Measurements from ENCODE around the gene BAHCC1. TPM values are rescaled to one million over a fixed set of nuclear protein-coding genes. Genes with fewer than 3 reads are reported as not detected.

BAHCC1 gene
- total and polyA plus RNA-seq, 9 of the 15 experiments (the other 6 are each of a cell fraction or from before 2014, with no cell fraction given), result 0.14 to 26.9 (median 5.0) TPM

DNA sequence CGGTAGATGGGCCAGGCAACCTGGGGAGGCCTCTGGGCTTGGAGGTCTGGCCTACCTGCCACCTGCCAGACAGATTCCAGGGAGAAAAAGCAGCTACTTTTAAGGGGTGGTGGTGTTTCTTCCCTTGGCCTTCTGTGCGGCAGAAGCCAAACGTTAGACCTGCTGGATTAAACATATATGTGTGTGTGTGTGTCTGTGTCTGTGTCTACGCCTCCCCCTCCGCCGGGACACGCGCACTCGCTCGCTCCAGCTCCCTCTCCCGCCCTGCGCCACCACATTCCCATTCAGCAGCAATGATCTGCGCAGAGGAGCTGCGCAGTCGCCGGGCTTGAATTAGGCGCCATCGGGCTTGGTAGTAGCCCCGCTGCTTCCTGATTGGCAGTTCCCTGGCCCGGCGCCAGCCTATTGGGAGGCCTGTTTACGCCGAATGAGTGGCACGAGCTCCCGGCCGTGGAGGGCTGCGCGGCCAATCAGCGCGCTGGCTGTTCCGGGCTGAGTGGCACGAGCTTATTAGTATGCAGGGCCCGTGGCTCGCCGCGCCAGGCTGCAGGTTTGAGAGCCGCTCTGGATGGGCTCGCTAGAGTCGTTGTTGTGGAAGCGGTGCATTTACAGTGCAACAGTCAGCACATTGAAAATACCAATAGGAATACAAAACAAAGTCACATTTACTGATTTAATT, at the start of gene BAHCC1 (continued):
- TF ChIP-seq RREB1 (CRISPR knock-in tag; IDR thresholded peaks at IDR 0.05), result no peak
- TF ChIP-seq, protein P1, sequence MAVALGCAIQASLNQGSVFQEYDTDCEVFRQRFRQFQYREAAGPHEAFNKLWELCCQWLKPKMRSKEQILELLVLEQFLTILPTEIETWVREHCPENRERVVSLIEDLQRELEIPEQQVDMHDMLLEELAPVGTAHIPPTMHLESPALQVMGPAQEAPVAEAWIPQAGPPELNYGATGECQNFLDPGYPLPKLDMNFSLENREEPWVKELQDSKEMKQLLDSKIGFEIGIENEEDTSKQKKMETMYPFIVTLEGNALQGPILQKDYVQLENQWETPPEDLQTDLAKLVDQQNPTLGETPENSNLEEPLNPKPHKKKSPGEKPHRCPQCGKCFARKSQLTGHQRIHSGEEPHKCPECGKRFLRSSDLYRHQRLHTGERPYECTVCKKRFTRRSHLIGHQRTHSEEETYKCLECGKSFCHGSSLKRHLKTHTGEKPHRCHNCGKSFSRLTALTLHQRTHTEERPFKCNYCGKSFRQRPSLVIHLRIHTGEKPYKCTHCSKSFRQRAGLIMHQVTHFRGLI (CRISPR knock-in tag; IDR thresholded peaks at IDR 0.05), result no peak
- TF ChIP-seq, protein P2, sequence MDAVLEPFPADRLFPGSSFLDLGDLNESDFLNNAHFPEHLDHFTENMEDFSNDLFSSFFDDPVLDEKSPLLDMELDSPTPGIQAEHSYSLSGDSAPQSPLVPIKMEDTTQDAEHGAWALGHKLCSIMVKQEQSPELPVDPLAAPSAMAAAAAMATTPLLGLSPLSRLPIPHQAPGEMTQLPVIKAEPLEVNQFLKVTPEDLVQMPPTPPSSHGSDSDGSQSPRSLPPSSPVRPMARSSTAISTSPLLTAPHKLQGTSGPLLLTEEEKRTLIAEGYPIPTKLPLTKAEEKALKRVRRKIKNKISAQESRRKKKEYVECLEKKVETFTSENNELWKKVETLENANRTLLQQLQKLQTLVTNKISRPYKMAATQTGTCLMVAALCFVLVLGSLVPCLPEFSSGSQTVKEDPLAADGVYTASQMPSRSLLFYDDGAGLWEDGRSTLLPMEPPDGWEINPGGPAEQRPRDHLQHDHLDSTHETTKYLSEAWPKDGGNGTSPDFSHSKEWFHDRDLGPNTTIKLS (IDR thresholded peaks at IDR 0.05; ENCODE audit: borderline replicate concordance, low read depth), result peak; percentile 33; the same call in 1 of the 2 replicates
- no peak for TF ChIP-seq MECOM (CRISPR knock-in tag; IDR thresholded peaks at IDR 0.05)
- TF ChIP-seq, protein P3, sequence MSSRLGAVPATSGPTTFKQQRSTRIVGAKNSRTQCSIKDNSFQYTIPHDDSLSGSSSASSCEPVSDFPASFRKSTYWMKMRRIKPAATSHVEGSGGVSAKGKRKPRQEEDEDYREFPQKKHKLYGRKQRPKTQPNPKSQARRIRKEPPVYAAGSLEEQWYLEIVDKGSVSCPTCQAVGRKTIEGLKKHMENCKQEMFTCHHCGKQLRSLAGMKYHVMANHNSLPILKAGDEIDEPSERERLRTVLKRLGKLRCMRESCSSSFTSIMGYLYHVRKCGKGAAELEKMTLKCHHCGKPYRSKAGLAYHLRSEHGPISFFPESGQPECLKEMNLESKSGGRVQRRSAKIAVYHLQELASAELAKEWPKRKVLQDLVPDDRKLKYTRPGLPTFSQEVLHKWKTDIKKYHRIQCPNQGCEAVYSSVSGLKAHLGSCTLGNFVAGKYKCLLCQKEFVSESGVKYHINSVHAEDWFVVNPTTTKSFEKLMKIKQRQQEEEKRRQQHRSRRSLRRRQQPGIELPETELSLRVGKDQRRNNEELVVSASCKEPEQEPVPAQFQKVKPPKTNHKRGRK (tag; IDR thresholded peaks at IDR 0.05), result no peak
- TF ChIP-seq IRF2 (CRISPR knock-in tag; IDR thresholded peaks at IDR 0.05), result no peak
- TF ChIP-seq ZNF583 (CRISPR knock-in tag; IDR thresholded peaks at IDR 0.05), result no peak
- TF ChIP-seq NR1H2 (CRISPR knock-in tag; IDR thresholded peaks at IDR 0.05), result no peak
- no peak for TF ChIP-seq ZNF717 (CRISPR knock-in tag; IDR thresholded peaks at IDR 0.05)
- TF ChIP-seq, protein P4, sequence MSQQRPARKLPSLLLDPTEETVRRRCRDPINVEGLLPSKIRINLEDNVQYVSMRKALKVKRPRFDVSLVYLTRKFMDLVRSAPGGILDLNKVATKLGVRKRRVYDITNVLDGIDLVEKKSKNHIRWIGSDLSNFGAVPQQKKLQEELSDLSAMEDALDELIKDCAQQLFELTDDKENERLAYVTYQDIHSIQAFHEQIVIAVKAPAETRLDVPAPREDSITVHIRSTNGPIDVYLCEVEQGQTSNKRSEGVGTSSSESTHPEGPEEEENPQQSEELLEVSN (IDR thresholded peaks at IDR 0.05; ENCODE audit: borderline replicate concordance in 1 of 2, extremely low read depth in 1 of 2, insufficient read depth in 1 of 2, insufficient read length in 1 of 2, low read depth in 1 of 2, low read length in 1 of 2, poor library complexity in 1 of 2, severe bottlenecking in 1 of 2), result peak; percentile 65 to 89
- no peak for TF ChIP-seq ZHX1 (conservative IDR thresholded peaks at IDR 0.05; ENCODE audit: low read length)
- TF ChIP-seq CBFA2T2 (conservative IDR thresholded peaks at IDR 0.05), result no peak
